Sigmoid colon (tissue), 4 donors: Measurements from ENCODE around the gene B3GAT1.

Experiments used
- POLR2A ChIP-seq, 2 donors: fragments of 450-650 bp; IDR thresholded peaks; one replicate each; pipeline ENCODE4 v1.6.1; 2016; ENCODE audit warnings: antibody characterized with exemption in 2 of 2, mild to moderate bottlenecking in 2 of 2, moderate library complexity in 2 of 2
- POLR2AphosphoS5 ChIP-seq, 4 donors: sonication (generic); formaldehyde crosslinking; IDR thresholded peaks; one replicate each; pipeline ENCODE4 v1.6.1; 2017; ENCODE audit warnings: antibody characterized with exemption in 4 of 4
- TF ChIP-seq, protein P1 (sequence below), 4 experiments: fragments of 450-650 bp in 3 of 4; fragments of 200-600 bp in 1 of 4; IDR thresholded peaks; one replicate each; pipeline ENCODE4 v1.5.1; 2016 to 2019; ENCODE audit warnings: antibody characterized with exemption in 4 of 4, mild to moderate bottlenecking in 3 of 4, moderate library complexity in 2 of 4

DNA sequence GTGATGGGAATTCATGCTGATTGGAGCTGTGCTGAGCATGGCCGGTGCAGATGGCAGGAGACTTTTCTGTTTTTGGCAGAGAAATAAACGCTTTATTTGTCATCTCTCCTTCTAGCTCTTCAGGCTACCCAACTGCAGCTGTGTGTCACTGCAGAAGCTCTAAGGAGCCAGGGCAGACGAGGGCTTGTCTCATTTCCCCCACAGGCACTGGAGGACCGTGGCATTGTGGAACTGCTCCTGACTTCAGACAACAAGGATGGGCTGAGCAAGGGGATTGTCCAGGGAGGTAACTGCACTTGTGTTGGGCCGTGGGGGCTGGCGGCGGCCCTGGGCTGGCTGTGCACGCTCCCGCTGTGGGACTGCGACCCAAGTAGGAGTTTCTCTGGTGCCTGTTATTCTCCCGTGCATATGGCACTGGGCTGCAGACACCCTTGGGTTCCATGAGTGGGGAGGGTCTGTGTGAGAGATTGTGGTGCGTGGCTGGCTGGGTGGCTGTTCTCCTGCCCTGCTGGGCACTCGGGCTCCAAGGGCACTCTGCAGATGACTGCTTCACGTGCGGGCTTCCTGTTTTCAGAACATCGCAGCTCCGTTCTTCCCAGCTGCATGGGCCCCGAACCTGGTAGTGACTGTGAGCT is 53.1 kb downstream of the B3GAT1 start:
- TF ChIP-seq, protein P1, sequence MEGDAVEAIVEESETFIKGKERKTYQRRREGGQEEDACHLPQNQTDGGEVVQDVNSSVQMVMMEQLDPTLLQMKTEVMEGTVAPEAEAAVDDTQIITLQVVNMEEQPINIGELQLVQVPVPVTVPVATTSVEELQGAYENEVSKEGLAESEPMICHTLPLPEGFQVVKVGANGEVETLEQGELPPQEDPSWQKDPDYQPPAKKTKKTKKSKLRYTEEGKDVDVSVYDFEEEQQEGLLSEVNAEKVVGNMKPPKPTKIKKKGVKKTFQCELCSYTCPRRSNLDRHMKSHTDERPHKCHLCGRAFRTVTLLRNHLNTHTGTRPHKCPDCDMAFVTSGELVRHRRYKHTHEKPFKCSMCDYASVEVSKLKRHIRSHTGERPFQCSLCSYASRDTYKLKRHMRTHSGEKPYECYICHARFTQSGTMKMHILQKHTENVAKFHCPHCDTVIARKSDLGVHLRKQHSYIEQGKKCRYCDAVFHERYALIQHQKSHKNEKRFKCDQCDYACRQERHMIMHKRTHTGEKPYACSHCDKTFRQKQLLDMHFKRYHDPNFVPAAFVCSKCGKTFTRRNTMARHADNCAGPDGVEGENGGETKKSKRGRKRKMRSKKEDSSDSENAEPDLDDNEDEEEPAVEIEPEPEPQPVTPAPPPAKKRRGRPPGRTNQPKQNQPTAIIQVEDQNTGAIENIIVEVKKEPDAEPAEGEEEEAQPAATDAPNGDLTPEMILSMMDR (IDR thresholded peaks at IDR 0.05): no peak
- no peak for TF ChIP-seq POLR2AphosphoS5 (IDR thresholded peaks at IDR 0.05)
- no peak for TF ChIP-seq POLR2A (IDR thresholded peaks at IDR 0.05)
